Transverse colon (tissue), 4 donors: Measurements from ENCODE around the gene SH3BP5L. TPM values are rescaled to one million over a fixed set of nuclear protein-coding genes. Genes with fewer than 3 reads are reported as not detected.
"Not testable (repeated sequence)": the region's sequence is repeated elsewhere in the genome, so short reads cannot be mapped to it uniquely, and the experiment has no call there.

Experiments used
- DNase-seq: peaks from one replicate; pipeline ENCODE4 v3.0.0-alpha.2; 2019
- H3K27ac ChIP-seq, 4 donors: fragments of 200-600 bp; sonication (generic); 2 replicates each; pipeline ENCODE4 v1.5.1; 2016 to 2018; ENCODE audit warnings: inconsistent platforms in 4 of 4
- H3K27me3 ChIP-seq: fragments of 200-600 bp; sonication (generic); 2 replicates; pipeline ENCODE4 v1.5.1; 2017; ENCODE audit warnings: inconsistent platforms
- H3K36me3 ChIP-seq, 4 donors: fragments of 200-600 bp; sonication (generic); 2 replicates each; pipeline ENCODE4 v1.5.1; 2017 to 2019; ENCODE audit warnings: inconsistent platforms in 4 of 4
- H3K4me1 ChIP-seq, 4 donors: fragments of 200-600 bp; sonication (generic); 2 replicates each; pipeline ENCODE4 v1.5.1; 2017 to 2020; ENCODE audit warnings: inconsistent platforms in 4 of 4
- H3K4me3 ChIP-seq, 4 donors: fragments of 200-600 bp; sonication (generic); 1 replicate in 1 of 4; 2 replicates in 3 of 4; pipeline versions ENCODE4 v1.5.1 to v1.6.1; 2017 to 2019; ENCODE audit warnings: inconsistent platforms in 4 of 4
- H3K9me3 ChIP-seq, 2 donors: fragments of 200-600 bp; sonication (generic); 2 replicates each; pipeline ENCODE4 v1.5.1; 2017 to 2019; ENCODE audit warnings: inconsistent platforms in 2 of 2
- CTCF ChIP-seq, 5 experiments: fragments of 200-600 bp in 3 of 5; fragments of 450-650 bp in 2 of 5; sonication (generic) in 3 of 5; IDR thresholded peaks; 1 replicate in 2 of 5; 2 replicates in 3 of 5; pipeline ENCODE4 v1.5.1; 2016 to 2017; ENCODE audit warnings: antibody characterized with exemption in 5 of 5, inconsistent platforms in 3 of 5, mild to moderate bottlenecking in 2 of 5, moderate library complexity in 1 of 5
- EP300 ChIP-seq: sonication (generic); formaldehyde crosslinking; IDR thresholded peaks from one replicate; pipeline ENCODE4 v1.6.1; 2017; ENCODE audit warnings: antibody characterized with exemption, low read depth
- POLR2A ChIP-seq: fragments of 450-650 bp; IDR thresholded peaks from one replicate; pipeline ENCODE4 v1.6.1; 2016; ENCODE audit warnings: antibody characterized with exemption, mild to moderate bottlenecking, moderate library complexity
- POLR2AphosphoS5 ChIP-seq, 3 donors: sonication (generic); formaldehyde crosslinking; IDR thresholded peaks; one replicate each; pipeline ENCODE4 v1.6.1; 2016; ENCODE audit warnings: antibody characterized with exemption in 3 of 3
- WGBS, 2 donors: methylation state at CpG; one replicate each; pipeline ENCODE4 v1.1.5; 2018; ENCODE audit warnings: low coverage in 1 of 2; 5-methylcytosine and 5-hydroxymethylcytosine counted together
- in situ Hi-C, 4 donors: fragments of 200-750 bp; cut with MboI; loops; one replicate each; pipeline versions ENCODE4 v1.15.0 to v1.15.1; 2017; ENCODE audit warnings: low sequenced_read_pairs in 3 of 4, low pct_ligation_motif_present in 1 of 4, low pct_unique_long_range_greater_than_20kb in 1 of 4
- intact Hi-C: fragments of 100-400 bp; cut with DNase I; formaldehyde crosslinking; loops from one replicate; pipeline ENCODE4 v1.15.1; 2023; ENCODE audit warnings: low total_unique reads
- total RNA-seq, 4 donors: library from RNA; depleted of rRNA; stranded (reverse); fragments of >200 nt; gene quantifications; one replicate each; pipeline ENCODE4 v1.1.0, GENCODE V29; 2016

The SH3BP5L gene
- total RNA-seq, 4 donors from 2014 or later = 28.1 to 36.2 (median 31.4) TPM

GRCh38 chr1:248805876-248806275, 19.8 kb downstream of the SH3BP5L start:
- WGBS, 2 donors = 88% methylated on average over 1 of the region's 1 CpG; no CpG with 5 or more reads in 1 of the 2 donors
- no peak for DNase-seq
- peaks cover 9 to 39% (median 21%) of the 10 kb centered on the region in 4 donors for H3K4me1 ChIP-seq
- H3K27me3 ChIP-seq = no peaks in the 10 kb centered on the region
- intact Hi-C loops (no loop called here), in situ Hi-C loops (no loop called here)
- H3K27ac ChIP-seq = peak overlapping the region; percentile 31 to 68 (median 68)
- TF ChIP-seq POLR2A = no peak
- no peak for TF ChIP-seq POLR2AphosphoS5 (IDR thresholded peaks at IDR 0.05)
- TF ChIP-seq EP300 = no peak
- no peak for TF ChIP-seq CTCF (IDR thresholded peaks at IDR 0.05)
- H3K36me3 ChIP-seq = no peaks in the 10 kb centered on the region
- H3K9me3 ChIP-seq = no peaks in the 10 kb centered on the region
- no peak overlapping the region for H3K4me3 ChIP-seq

- Histone ChIP-seq H3K4me1 (peaks cover 9 to 36% (median 21%) of the 10 kb centered on the region in 4 donors), H3K36me3 (no peaks in the 10 kb centered on the region), H3K4me3 (peak overlapping the region in 1 of 4 donors; percentile 13), H3K27ac (peak overlapping the region; percentile 31 to 68 (median 68)), H3K27me3 (no peaks in the 10 kb centered on the region), H3K9me3 (no peaks in the 10 kb centered on the region)
- TF ChIP-seq POLR2AphosphoS5 (IDR thresholded peaks at IDR 0.05) = peak in 1 of 3 donors; percentile 35
- peak in 1 of 5 experiments; percentile 16 for TF ChIP-seq CTCF (IDR thresholded peaks at IDR 0.05)
- no peak for TF ChIP-seq POLR2A
- no peak for TF ChIP-seq EP300
- 28 to 47% methylated on average over 6 to 10 of the region's 10 CpGs for WGBS, 2 donors
- intact Hi-C loops = no loop called here
- peak; percentile 51 for DNase-seq
- in situ Hi-C loops = no loop called here
These were observed 20.7 kb downstream of the SH3BP5L start for GRCh38 chr1:248804771-248805681.

DNA sequence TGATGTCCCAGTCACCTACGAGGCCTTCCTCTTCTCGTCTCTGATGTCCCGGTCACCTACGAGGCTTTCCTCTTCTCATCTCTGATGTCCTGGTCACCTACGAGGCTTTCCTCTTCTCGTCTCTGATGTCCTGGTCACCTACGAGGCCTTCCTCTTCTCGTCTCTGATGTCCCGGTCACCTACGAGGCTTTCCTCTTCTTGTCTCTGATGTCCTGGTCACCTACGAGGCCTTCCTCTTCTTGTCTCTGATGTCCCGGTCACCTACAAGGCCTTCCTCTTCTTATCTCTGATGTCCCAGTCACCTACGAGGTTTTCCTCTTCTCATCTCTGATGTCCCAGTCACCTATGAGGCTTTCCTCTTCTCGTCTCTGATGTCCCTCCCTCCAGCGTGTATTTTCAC, 22.2 kb downstream of the SH3BP5L start:
- WGBS, 2 donors = 87 to 88% methylated on average over 15 of the region's 15 CpGs
- peak overlapping the region in 1 of 4 donors; percentile 31 for H3K27ac ChIP-seq

GRCh38 chr1:248802454-248802853, 23.3 kb downstream of the SH3BP5L start:
- H3K4me1 ChIP-seq = peaks cover 9 to 36% (median 23%) of the 10 kb centered on the region in 4 donors
- TF ChIP-seq POLR2A (no peak), EP300 (no peak), POLR2AphosphoS5 (IDR thresholded peaks at IDR 0.05) (peak in 1 of 3 donors; percentile 50), CTCF (IDR thresholded peaks at IDR 0.05) (no peak)
- intact Hi-C loops = no loop called here
- 41% methylated on average over 6 of the region's 6 CpGs; no CpG with 5 or more reads in 1 of the 2 donors for WGBS, 2 donors
- no peak overlapping the region for H3K4me3 ChIP-seq
- no peaks in the 10 kb centered on the region for H3K9me3 ChIP-seq
- in situ Hi-C loops = no loop called here
- no peaks in the 10 kb centered on the region for H3K36me3 ChIP-seq
- peak; percentile 74 for DNase-seq
- H3K27me3 ChIP-seq = no peaks in the 10 kb centered on the region
- peak overlapping the region; percentile 26 to 47 (median 38) for H3K27ac ChIP-seq

More for the DNA sequence above, 22.2 kb downstream of the SH3BP5L start:
- H3K36me3 ChIP-seq, H3K27me3 ChIP-seq, H3K4me3 ChIP-seq, in situ Hi-C loops, DNase-seq, intact Hi-C loops, H3K9me3 ChIP-seq: not testable (repeated sequence)
- peaks cover 9 to 36% (median 23%) of the 10 kb centered on the region in 4 donors for H3K4me1 ChIP-seq
